VCaP (cell line): ENCODE measurements around the gene HOXD8.

Experiments used
- H3K27ac ChIP-seq: fragments of 450-650 bp; 2 replicates; pipeline ENCODE4 v1.5.1; 2017
- CTCF ChIP-seq: fragments of 450-650 bp; conservative IDR thresholded peaks from 2 replicates; pipeline ENCODE4 v1.5.1; 2017; ENCODE audit warnings: mild to moderate bottlenecking, moderate library complexity

HOXD8 gene

GRCh38 chr2:176082824-176083751 is 46.4 kb upstream of the HOXD8 start:
- no peak for TF ChIP-seq CTCF
- H3K27ac ChIP-seq: no peak overlapping the region

- TF ChIP-seq CTCF: no peak
- no peak within 1 kb of the TSS for H3K27ac ChIP-seq
These were observed 45.7 kb upstream of the HOXD8 start, which contains the start of gene EVX2 for GRCh38 chr2:176083796-176084261. Gene EVX2, minus strand, starts transcription at chr2:176083962. Its CDS starts 186 bp downstream, at chr2:176083776.

GRCh38 chr2:176084611-176085119 is 44.8 kb upstream of the HOXD8 start:
- no peak overlapping the region for H3K27ac ChIP-seq
- TF ChIP-seq CTCF: no peak

GRCh38 chr2:176085120-176085788 is 44.3 kb upstream of the HOXD8 start:
- H3K27ac ChIP-seq: no peak overlapping the region
- TF ChIP-seq CTCF: no peak

- peak; percentile 79 for TF ChIP-seq CTCF
- H3K27ac ChIP-seq: peak overlapping the region; percentile 40; the same call in 1 of the 2 replicates
These were observed 43.4 kb upstream of the HOXD8 start for GRCh38 chr2:176085861-176086771.

- TF ChIP-seq CTCF: no peak
- H3K27ac ChIP-seq: peak overlapping the region; percentile 54
These were observed 42.0 kb upstream of the HOXD8 start for GRCh38 chr2:176087330-176088047.
